ENCODE data around the gene SH2D3A. TPM values are rescaled to one million over a fixed set of nuclear protein-coding genes. Genes with fewer than 3 reads are reported as not detected.
"Not testable (repeated sequence)": the region's sequence is repeated elsewhere in the genome, so short reads cannot be mapped to it uniquely, and the experiment has no call there.

The SH2D3A gene
- total RNA-seq, 1 donor from 2014 or later: 3.2 TPM

- no peak for DNase-seq (ENCODE audit: low read depth in 2 of 2)
Observed at GRCh38 chr19:6709549-6709948, 57.7 kb downstream of the SH2D3A start.

- not testable (repeated sequence) for DNase-seq (ENCODE audit: low read depth in 2 of 2)
Observed at GRCh38 chr19:6708913-6709312, 58.3 kb downstream of the SH2D3A start.

- DNase-seq (ENCODE audit: low read depth in 2 of 2): no peak
Observed at GRCh38 chr19:6708346-6708745, 58.9 kb downstream of the SH2D3A start.

- no peak for DNase-seq (ENCODE audit: low read depth in 2 of 2)
Observed at GRCh38 chr19:6707658-6708018, 59.6 kb downstream of the SH2D3A start.

GRCh38 chr19:6707011-6707657 lies 60.1 kb downstream of the SH2D3A start:
- DNase-seq (ENCODE audit: low read depth in 2 of 2): no peak

GRCh38 chr19:6706633-6706958 lies 60.6 kb downstream of the SH2D3A start:
- no peak for DNase-seq (ENCODE audit: low read depth in 2 of 2)

GRCh38 chr19:6705931-6706632 lies 61.2 kb downstream of the SH2D3A start:
- no peak for DNase-seq (ENCODE audit: low read depth in 2 of 2)

Other genes with a start within 250 kb of the SH2D3A start
- 0.39 and 0.63 TPM in 2 replicates for gene TNFSF9, start 236.4 kb downstream of the SH2D3A start, total RNA-seq
- gene CD70, start 176.3 kb downstream of the SH2D3A start, total RNA-seq: not detected in 2 replicates
- gene TNFSF14, start 97.3 kb downstream of the SH2D3A start, total RNA-seq: not detected in 2 replicates
- 0.51 TPM in 2 replicates for gene C3, start 46.8 kb downstream of the SH2D3A start, total RNA-seq
- 32.1 and 48.3 TPM in 2 replicates for gene GPR108, start 29.9 kb downstream of the SH2D3A start, total RNA-seq
- 21.7 and 25.0 TPM in 2 replicates for gene TRIP10, start 27.8 kb downstream of the SH2D3A start, total RNA-seq
- under 0.01 and 0.13 TPM in 2 replicates for gene VAV1, start 5.3 kb upstream of the SH2D3A start, total RNA-seq
- not detected in 2 replicates for gene ADGRE1, start 120.1 kb upstream of the SH2D3A start, total RNA-seq